HG02840 (cell line): ENCODE results near the gene BABAM2.
"Not testable (repeated sequence)": the region's sequence is repeated elsewhere in the genome, so short reads cannot be mapped to it uniquely, and the experiment has no call there.

Experiments used
- ATAC-seq: cut with Tn5 transposase; IDR thresholded peaks from one replicate; pipeline ENCODE4 v1.9.1; 2021; ENCODE audit warnings: mild to moderate bottlenecking, moderate library complexity, moderate number of reproducible peaks; ENCODE audit not compliant: unreplicated experiment, low FRiP score

BABAM2 gene

GRCh38 chr2:28098501-28099225 lies 208.1 kb downstream of the BABAM2 start:
- ATAC-seq: no peak

GRCh38 chr2:28101123-28101522 lies 210.6 kb downstream of the BABAM2 start:
- no peak for ATAC-seq

DNA sequence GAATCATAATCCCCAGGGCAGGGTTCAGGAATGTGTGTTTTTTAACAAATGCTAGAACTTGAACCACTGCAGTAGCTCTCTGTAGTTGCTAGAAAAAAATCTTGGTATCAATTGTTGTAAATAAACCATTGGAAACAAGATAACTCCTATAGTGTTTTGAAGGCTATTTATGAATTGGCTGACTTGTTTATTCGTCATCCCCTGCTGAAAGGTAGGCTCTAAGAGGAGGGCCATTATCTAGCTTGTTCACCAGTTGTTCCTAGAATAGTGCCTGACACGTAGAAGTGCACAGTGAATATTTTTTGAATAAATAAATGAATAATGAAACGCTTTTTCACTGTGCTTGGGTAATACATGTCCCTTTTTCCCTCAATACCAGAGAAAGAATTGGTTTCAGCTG lies 211.4 kb downstream of the BABAM2 start:
- ATAC-seq: no peak

GRCh38 chr2:28102455-28102874 lies 211.9 kb downstream of the BABAM2 start:
- ATAC-seq: no peak

DNA sequence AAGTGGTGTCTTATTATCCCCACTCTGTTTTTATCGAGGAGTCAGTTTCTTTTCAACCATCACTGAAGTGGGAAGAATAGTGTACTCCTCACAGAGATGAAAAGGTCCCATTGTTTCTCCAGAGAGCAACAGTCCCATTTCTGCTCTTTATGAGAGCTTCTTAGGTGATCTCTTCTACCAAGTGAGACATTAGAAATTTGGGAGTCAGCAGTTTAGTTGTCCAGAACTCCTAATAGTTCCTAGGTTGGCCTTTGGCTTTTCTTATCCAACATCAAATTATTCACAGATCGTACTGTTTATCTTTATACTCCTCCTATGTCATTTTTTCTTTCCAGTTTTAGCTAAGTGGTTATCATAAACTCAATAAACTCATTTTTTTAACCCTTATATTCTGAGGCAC lies 213.1 kb downstream of the BABAM2 start:
- ATAC-seq: no peak

DNA sequence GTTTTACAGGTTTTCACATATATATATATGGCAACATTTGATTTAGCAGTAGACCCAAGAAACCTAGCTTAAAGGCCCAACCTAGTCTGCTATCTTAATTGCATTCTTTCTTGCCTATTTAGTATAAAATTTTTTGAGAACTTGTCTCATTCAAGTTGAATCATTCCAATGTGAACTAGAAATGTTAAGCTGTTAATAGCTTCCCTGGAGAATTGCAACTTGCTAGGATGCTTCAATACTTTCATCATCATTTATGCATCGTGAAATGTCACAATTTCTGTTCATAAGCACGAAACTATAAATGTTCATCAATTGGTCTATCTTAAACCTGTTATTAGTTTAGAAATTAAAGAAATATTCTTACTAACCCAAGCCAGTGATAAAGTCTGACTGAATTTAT lies 217.6 kb downstream of the BABAM2 start:
- no peak for ATAC-seq

GRCh38 chr2:28113771-28114170 lies 223.2 kb downstream of the BABAM2 start:
- ATAC-seq: not testable (repeated sequence)

- ATAC-seq: no peak
These were observed 226.6 kb downstream of the BABAM2 start for GRCh38 chr2:28117104-28117596.

GRCh38 chr2:28119631-28120030 lies 229.1 kb downstream of the BABAM2 start:
- no peak for ATAC-seq

- ATAC-seq: no peak
These were observed 237.9 kb downstream of the BABAM2 start for GRCh38 chr2:28128281-28128950.

DNA sequence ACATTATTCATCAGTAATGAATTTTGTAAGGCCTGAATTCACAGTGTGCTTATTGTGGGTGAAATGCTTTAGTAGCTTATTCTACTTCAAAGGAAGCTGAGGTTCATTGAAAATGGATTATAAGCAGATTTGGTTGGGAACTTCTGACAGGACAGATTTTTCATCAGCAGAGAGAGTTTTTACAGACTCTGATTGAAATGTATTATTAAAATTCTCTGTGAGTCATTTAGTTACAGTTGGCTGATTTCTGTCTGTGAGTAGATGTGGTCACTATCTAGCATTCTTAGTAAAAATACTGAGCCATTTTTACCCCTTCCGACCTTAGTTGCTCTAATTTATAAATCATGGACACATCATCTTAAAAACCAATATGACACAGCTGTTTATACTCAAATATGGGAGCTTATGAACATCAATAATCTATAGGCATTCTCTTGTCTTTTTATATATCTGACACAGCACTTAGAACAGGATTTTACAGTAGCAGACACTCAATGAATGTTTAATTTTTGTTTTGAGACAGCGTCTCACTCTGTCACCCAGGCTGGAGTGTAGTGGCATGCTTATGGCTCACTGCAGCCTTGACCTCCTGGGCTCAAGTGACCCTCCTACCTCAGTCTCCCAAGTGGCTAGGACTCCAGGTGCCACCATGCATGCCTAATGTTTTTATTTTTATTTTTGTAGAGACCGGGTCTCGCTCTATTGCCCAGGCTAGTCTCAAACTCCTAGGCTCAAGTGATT lies 239.6 kb downstream of the BABAM2 start:
- no peak for ATAC-seq

- no peak for ATAC-seq
These were observed 243.2 kb downstream of the BABAM2 start for GRCh38 chr2:28133778-28134177.

- ATAC-seq: no peak
These were observed 243.8 kb downstream of the BABAM2 start for GRCh38 chr2:28134262-28134812.

DNA sequence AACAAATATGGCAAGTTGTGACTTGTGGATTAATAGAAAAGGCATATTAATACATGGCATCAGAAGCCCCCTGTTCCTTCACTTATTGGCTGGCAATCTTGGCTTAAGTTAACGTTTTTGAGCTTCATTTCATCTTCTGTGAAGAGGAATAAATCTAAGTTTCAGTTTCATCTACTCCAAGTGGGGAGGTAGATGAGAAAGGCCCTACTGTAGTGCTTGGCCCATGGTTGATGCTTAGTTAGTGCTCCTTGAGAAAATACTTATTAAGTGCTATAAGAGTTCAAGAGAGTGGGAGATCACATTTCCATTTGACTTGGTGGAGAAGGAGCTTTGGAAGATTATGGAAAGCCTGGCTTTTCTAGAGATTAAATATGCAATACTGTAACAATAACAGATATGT lies 244.3 kb downstream of the BABAM2 start:
- no peak for ATAC-seq

DNA sequence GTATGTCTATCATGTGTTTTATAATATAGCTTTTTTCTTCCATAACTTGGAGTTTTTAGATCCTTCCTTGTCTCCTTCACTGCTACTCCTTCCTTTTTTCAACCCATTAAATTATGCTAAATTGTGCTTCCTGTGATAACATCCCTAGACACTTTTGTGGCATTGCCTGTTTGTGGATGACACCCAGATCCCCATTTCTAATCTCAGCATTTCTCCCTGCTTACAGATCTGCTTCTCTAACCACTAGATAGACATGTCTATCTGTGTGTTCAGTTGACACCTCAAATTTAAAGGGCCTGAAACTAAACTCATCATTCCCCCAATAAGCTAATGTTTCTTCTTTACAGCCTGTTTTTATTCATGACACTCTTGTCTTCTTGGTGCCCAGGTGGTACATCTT lies 244.8 kb downstream of the BABAM2 start:
- no peak for ATAC-seq

GRCh38 chr2:28135799-28136198 lies 245.3 kb downstream of the BABAM2 start:
- no peak for ATAC-seq

DNA sequence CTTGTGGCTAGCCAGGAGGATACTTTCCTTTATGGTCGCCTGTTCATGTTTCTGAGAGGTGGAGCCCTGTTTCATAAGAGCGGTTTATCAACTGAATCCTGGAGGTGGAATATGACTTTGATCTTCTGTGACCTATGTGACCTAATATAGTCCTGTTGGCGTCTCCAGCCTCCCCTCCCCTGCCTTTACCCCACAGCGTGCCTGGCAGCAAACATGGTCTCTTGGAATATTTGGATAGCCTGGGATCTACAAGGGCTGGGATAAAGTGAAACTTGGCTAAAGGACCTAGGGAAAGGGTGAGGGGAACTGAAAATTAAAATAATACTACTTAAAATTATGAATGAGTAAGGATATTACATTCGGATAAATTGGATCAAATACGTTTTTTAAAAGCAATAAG lies 246.0 kb downstream of the BABAM2 start:
- ATAC-seq: no peak

DNA sequence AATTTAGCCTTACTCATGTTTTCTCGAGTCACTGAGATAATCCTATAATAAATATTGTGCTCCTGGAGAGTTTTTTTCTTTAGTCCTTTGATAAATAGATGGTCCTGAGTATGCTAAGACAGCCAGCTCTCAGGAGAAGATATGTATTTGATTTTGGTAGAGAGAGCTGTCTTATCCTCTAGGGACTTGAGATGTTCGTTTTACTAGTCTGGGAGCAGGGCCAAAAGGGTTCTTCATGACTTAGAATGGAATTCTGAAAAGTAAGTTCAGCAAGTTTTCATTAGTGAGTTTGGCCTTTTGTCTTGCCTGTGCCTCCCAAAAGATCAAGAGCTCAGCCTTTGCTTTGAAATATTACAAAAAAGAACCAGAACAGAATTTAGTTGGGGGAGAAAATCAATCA lies 246.7 kb downstream of the BABAM2 start:
- ATAC-seq: no peak

GRCh38 chr2:28142386-28142785 lies 251.9 kb downstream of the BABAM2 start:
- no peak for ATAC-seq

DNA sequence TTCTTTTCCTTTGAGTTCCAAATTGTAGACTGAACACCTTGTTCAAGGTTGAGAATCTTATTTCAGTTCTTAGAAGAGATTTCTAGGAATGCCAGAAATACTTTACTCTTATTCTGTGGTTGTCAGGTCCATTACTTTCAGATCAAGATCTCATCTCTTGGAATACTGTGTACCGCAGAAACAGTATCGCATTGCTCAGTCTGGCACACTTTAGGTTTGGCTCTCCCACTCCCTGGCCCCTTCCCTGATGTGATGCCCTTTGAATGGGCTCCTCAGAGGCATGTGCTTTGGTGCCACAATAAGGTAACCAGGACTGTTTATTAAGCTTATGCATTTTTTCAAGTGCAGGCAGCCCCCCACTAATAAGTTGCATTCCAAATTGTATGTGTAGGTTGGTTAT lies 257.5 kb downstream of the BABAM2 start:
- ATAC-seq: no peak

- no peak for ATAC-seq
These were observed 258.0 kb downstream of the BABAM2 start for GRCh38 chr2:28148566-28148965.
